GM18505 (cell line): ENCODE results near the gene TMOD1.
"Not testable (repeated sequence)": the region's sequence is repeated elsewhere in the genome, so short reads cannot be mapped to it uniquely, and the experiment has no call there.

Source experiments
- ATAC-seq: cut with Tn5 transposase; IDR thresholded peaks from one replicate; pipeline ENCODE4 v1.9.1; 2021; ENCODE audit not compliant: unreplicated experiment
- POLR2A ChIP-seq: IDR thresholded peaks from 4 replicates; pipeline ENCODE4 v1.6.1; 2011; ENCODE audit warnings: borderline replicate concordance; ENCODE audit not compliant: insufficient read depth, insufficient read length; ENCODE audit errors: extremely low read depth

The TMOD1 gene

DNA sequence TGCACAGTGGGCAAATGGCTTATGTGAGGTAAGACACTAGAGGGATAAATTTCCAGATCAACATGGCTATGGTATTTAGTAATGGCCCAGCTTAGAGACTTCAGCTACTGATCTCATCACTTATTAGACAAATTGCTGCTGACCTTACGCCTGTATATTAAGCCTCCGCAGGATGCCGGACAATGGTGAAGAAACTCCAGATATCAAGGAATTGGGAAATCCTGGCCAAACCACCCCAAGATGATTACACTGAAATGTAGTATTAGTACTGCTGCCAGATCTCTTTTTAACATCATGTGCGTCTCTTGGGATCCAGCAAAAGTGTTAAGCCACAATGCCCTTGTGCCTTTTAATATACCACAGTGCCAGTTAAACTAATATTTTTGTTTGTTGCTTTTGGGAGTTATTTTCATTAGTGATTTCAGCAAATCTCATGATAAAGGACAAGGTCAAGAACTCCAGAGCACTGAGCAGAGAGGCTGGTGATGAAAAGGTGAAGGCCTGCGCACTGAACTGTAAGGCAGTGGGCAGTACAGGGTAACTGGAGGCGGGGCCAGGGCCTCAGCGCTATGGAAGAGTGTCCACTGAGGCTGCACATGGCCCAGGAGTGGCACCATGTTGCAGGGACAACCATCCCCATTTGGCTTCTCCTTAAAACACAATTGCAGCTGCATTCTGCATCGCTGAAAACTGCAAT is 99.2 kb downstream of the TMOD1 start:
- TF ChIP-seq POLR2A: no peak
- no peak for ATAC-seq

DNA sequence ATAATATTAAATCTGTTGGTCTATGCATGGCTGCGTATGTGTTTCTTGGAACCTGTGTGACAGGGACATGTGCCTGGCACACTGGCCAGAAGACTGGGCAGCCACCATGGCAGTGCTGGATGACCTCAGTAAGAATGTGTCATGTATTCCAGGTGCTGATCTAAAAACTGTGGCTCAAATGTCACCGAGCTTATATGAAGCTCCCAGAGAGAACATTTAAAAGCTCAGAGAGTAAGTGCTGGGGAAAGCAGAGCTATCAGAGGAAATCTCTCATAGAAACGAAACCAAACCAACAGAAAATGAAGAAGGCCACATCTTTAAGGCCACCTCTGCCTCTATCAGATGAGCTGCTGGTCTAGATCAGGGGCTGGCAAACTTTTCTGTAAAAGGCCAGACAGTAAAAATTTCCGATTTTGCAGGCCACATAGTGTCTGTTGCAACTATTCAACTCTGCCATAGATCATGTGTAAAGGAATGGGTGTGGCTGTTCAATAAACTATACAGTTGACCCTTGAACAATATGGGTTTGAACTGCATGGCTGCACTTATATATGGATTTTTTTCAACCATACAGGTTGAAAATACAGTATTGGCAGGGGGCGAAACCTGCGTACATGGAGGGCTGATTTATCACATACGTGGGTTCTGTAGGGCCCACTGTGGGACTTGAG is 99.9 kb downstream of the TMOD1 start:
- no peak for ATAC-seq
- TF ChIP-seq POLR2A: no peak

DNA sequence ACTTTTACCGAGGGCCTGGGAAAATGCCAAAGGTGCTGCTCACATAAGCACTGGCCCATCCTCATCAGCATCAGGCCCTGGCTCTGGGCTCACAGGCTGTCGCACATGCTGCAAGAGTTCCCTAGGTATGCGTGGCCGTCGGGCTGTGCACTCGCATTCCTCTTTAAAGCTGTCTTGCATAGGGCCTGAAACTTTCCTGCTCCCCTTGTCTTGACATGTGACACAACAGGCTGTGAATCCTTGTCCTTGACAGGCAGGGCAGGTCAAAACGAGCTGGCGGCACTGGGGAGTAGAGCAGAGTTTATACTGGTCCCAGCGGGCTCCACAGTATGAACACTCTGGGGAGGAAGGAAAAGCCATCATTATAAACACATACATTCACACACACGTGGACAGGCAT is 101.0 kb downstream of the TMOD1 start:
- no peak for ATAC-seq
- TF ChIP-seq POLR2A: no peak

DNA sequence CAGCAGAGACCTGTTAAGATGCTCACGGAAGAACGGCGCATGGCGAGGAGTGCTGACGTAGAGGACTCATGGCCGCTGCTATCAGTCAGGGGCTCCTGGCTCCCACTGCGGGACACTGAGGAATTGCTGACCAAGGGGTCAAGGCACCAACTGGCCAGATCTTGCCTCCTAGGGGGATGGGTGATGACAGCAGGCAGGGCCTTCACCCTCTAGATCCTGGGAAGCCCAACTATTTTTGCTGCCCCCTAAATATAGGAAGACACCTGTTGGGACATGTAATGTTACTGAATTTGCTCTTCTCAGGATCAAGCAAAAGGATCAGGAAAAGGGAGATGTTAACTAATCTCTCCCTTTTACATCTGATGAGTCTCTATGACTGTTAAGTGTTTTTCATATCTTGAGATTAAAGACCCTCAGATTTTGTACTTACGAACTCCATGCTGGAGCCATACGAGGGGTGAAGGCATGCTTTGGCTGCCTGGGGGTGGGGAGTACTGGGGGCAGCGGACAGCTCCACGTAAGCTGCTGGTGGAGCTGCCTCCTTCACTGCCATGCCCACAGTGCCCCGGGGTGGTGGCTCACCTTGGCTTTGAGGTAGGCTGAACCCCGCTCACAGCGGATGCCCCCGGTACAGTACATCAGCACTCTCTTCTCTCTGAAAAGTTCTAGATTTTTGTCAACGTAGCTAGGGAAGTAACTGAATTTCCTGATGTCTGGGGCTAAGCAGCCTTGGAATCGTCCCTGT is 103.6 kb downstream of the TMOD1 start:
- TF ChIP-seq POLR2A: no peak
- no peak for ATAC-seq

DNA sequence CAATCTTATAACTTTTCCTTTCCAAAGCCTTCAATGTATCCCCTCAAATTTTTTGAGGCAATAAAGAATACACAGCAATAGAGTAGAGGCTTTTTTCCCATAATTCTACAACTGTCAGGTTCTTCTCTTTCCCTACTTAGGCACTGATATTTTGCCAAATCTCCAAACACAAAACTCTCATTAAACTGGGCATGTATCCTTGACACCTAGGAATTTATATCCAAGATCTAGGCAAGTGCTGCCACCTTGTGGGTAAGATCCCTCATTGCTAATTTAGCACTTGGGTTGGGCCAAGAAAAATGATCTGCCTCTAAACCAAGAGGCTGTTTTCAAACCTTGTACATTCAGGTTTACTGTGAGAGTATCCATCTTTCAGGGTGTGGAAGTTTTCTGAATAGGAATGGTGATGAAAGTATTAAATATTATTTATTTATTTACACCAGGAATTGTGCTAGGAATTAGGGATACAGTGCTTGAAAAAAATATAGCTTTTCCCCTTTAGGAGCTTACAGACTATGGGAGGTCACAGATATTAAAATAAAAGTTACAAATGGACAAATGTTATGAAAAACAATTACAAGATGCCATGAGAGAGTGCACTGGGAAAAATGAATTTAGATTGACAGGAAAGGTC is 114.1 kb downstream of the TMOD1 start:
- no peak for ATAC-seq
- no peak for TF ChIP-seq POLR2A

DNA sequence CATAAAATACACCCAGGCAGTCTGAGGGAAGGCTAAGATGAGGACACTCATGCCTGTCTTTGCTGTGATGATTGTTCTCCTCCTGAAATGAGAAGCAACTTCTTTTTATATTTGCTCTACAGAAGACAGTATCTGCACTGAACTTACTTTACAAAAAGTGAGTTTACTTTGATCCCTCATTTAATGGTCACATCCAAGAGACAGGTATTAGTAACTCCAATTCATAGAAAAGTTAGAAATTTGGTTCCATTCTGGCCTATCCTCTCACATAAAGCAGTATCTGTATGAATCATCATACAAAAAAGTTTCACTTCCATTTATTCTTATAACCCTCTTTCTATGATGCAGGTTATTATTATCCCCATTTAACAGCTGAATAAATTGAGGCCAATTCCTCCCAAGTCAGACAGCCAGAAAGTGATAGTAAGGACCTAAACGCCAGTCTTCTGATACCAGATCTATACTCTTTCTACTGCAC is 116.5 kb downstream of the TMOD1 start:
- no peak for ATAC-seq
- no peak for TF ChIP-seq POLR2A

DNA sequence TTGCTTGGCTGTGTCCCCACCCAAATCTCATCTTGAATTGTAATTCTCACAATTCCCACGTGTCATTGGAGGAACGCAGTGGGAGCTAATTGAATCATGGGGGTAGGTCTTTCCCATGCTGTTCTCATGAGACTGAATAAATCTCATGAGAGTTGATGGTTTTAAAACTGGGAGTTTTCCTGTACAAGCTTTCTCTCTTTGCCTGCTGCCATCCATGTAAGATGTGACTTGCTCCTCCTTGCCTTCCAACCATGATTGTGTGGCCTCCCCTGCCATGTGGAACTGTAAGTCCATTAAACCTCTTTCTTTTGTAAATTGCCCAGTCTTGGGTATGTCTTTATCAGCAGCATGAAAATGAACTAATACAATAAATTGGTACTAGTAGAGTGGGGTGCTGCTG is 118.6 kb downstream of the TMOD1 start:
- not testable (repeated sequence) for ATAC-seq

DNA sequence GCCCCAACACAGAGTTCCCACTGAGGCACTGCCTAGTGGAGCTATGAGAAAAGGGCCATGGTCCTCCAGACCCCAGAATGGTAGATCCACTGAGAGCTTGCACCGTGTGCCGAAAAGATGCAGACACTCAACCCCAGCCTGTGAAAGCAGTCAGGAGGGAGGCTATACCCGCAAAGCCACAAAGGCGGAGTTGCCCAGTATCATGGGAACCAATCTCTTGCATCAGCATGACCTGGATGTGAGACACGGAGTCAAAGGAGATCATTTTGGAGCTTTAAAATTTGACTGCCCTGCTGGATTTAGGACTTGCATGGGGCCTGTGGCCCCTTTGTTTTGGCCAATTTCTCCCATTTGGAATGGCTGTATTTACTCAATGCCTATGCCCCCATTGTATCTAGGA is 121.0 kb downstream of the TMOD1 start:
- not testable (repeated sequence) for ATAC-seq

DNA sequence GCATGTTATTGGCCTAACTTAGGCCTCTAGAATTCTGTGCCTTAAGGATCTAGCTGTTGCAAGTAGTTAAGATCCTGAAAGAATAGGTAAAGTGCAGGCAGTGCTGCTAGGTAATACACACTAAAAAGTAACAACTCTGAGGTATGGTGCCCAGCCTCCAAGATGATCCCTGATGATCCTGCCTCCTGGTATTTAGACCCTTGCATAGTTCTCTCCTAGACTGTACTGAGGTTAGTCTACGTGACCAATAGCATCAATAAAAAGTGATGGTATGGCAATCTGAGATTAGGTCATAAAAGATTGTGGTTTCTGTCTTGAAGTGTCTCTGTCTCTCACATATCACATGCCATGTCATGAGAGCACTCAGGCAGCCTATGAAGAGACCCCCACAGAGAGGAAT is 122.5 kb downstream of the TMOD1 start:
- no peak for ATAC-seq
- no peak for TF ChIP-seq POLR2A

DNA sequence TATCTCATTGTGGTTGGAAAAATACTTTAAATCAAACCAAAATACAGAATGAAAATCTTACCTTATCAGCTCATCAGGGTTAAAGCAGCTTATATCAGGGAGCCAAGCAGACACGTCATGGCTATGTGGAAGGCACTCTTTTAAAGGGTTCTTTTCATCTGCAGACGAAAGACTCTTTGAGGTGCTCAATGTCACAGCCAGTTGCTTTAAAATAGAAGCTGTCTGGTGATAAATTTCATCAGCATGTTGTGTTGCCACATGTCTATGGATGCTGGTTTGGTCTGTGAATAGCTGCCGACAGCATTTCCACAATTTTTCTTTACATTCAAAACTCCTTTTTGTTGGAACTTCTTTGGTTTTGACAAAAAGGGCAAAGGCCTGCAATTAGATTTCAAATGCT is 124.2 kb downstream of the TMOD1 start:
- no peak for ATAC-seq

DNA sequence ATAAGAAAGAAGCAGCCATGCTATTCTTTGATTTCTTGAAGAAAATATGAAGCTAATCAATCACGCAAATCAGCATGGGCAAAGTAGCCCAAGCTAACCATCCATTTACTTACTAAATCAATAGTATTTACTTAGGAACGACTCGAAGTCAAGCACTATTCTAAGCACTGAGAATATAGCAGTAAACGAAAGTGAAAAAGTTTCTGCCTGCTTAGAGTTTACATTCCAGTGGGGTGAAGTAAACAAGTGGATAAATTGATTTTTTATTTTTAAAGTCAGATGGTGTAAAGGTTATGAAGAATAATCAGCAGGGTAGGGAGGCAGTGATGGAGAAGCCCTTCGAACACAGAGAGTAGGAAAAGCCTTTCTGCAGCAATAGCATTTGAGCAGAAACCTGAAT is 126.2 kb downstream of the TMOD1 start:
- TF ChIP-seq POLR2A: no peak
- no peak for ATAC-seq

More for the DNA sequence above, 124.2 kb downstream of the TMOD1 start:
- TF ChIP-seq POLR2A: no peak

DNA sequence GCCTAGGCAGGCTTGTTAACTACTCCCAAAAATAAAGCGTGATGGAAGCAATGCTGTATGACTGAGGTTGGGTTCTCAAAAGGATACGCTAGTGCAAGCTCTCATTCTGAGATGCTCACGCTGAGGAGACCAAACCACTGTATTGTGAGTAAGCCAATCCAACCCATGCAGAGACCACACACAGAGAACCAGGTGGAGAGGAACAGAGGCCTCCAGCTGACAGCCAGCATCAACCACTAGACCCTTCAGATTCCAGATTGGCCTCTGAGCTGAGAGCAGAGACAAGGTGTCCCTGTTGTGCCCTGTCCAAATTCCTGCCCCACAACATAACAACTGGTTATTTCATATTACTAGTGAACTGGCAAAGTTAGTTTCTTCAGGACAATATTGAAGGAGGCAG is 127.2 kb downstream of the TMOD1 start:
- no peak for ATAC-seq
- no peak for TF ChIP-seq POLR2A

DNA sequence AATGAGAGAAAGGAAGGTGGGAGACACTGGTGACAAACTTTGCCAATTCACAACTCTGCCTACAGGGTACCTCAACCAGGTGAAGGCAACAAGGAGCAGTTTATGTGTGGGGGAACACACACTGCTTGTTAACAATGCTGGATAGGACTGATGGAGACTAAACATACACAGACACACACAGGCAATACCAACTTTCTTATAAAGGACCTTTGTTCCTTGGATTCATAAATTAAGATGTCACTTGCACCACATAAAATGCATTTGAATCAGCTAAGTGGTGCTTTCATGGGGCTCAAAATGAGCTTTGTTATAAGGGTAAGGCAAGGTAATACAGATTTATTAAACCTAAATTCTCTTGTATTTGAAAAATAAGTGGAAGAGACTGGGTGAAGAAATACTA is 127.7 kb downstream of the TMOD1 start:
- ATAC-seq: no peak
- TF ChIP-seq POLR2A: no peak
